ENCODE results near the gene ABCG5. TPM values are rescaled to one million over a fixed set of nuclear protein-coding genes. Genes with fewer than 3 reads are reported as not detected.

Gene ABCG5
- total RNA-seq, 6 donors from 2014 or later, result 0.09 TPM; not detected in 5

DNA sequence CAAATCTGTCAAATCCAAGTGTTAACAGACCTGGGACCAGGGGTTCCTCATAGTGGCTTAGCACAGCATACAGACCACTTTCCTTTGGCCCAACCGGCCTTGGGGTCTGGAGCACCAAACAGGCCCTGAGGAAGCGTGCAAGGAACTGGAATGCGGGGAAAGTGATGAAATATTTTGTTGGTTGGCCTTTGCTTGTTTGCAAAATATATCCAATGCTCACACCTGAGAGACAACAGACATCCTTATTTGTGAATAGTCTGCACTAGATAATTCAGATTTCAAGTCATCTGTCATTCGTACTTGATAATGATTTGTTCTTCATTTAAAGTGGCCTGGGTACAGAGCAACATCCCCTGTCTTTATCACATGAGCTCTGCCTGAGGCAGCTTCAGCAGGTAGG lies 43.7 kb upstream of the ABCG5 start:
- ATAC-seq (ENCODE audit: low FRiP score in 2 of 2), result no peak
- H3K9me3 ChIP-seq, result no peaks in the 10 kb centered on the region
- H3K27me3 ChIP-seq, result no peaks in the 10 kb centered on the region
- H3K4me1 ChIP-seq, result peaks cover 15 to 27% (median 18%) of the 10 kb centered on the region in 4 donors
- H3K27ac ChIP-seq, result peak overlapping the region in 1 of 4 donors; percentile 43
- TF ChIP-seq, protein P1, sequence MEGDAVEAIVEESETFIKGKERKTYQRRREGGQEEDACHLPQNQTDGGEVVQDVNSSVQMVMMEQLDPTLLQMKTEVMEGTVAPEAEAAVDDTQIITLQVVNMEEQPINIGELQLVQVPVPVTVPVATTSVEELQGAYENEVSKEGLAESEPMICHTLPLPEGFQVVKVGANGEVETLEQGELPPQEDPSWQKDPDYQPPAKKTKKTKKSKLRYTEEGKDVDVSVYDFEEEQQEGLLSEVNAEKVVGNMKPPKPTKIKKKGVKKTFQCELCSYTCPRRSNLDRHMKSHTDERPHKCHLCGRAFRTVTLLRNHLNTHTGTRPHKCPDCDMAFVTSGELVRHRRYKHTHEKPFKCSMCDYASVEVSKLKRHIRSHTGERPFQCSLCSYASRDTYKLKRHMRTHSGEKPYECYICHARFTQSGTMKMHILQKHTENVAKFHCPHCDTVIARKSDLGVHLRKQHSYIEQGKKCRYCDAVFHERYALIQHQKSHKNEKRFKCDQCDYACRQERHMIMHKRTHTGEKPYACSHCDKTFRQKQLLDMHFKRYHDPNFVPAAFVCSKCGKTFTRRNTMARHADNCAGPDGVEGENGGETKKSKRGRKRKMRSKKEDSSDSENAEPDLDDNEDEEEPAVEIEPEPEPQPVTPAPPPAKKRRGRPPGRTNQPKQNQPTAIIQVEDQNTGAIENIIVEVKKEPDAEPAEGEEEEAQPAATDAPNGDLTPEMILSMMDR (IDR thresholded peaks at IDR 0.05), result no peak
- TF ChIP-seq POLR2A (IDR thresholded peaks at IDR 0.05), result no peak
- no peak for TF ChIP-seq EP300 (IDR thresholded peaks at IDR 0.05)
- TF ChIP-seq POLR2AphosphoS5 (IDR thresholded peaks at IDR 0.05), result no peak
- no peak for DNase-seq
- peaks cover 0 to 9% (median 0%) of the 10 kb centered on the region in 4 donors for H3K36me3 ChIP-seq
- WGBS, 2 donors, result 65 to 85% methylated on average over 4 of the region's 4 CpGs
- H3K4me3 ChIP-seq, result no peak overlapping the region

- Histone ChIP-seq H3K4me1 (peaks cover 15 to 27% (median 18%) of the 10 kb centered on the region in 4 donors), H3K36me3 (no peaks in the 10 kb centered on the region), H3K27ac (peak overlapping the region in 1 of 4 donors; percentile 27), H3K4me3 (no peak overlapping the region), H3K9me3 (no peaks in the 10 kb centered on the region), H3K27me3 (no peaks in the 10 kb centered on the region)
- 86 to 92% methylated on average over 5 of the region's 5 CpGs for WGBS, 2 donors
- ATAC-seq (ENCODE audit: low FRiP score in 2 of 2) (no peak), DNase-seq (no peak)
- TF ChIP-seq EP300 (IDR thresholded peaks at IDR 0.05) (no peak), POLR2A (IDR thresholded peaks at IDR 0.05) (no peak), POLR2AphosphoS5 (IDR thresholded peaks at IDR 0.05) (no peak)
- TF ChIP-seq, protein P1 (IDR thresholded peaks at IDR 0.05), result no peak
These were observed 42.3 kb upstream of the ABCG5 start for GRCh38 chr2:43880952-43881351.

- no peak overlapping the region for H3K4me3 ChIP-seq
- TF ChIP-seq POLR2AphosphoS5 (IDR thresholded peaks at IDR 0.05), result no peak
- TF ChIP-seq, protein P1 (IDR thresholded peaks at IDR 0.05), result no peak
- H3K36me3 ChIP-seq, result no peaks in the 10 kb centered on the region
- ATAC-seq (ENCODE audit: low FRiP score in 2 of 2) (no peak), DNase-seq (peak in 1 of 2 donors; percentile 69)
- 84 to 99% methylated on average over 9 of the region's 9 CpGs for WGBS, 2 donors
- no peak overlapping the region for H3K27ac ChIP-seq
- H3K4me1 ChIP-seq, result peaks cover 15 to 27% (median 18%) of the 10 kb centered on the region in 4 donors
- H3K27me3 ChIP-seq, result no peaks in the 10 kb centered on the region
- H3K9me3 ChIP-seq, result no peaks in the 10 kb centered on the region
These were observed 41.8 kb upstream of the ABCG5 start for GRCh38 chr2:43880471-43880870.

DNA sequence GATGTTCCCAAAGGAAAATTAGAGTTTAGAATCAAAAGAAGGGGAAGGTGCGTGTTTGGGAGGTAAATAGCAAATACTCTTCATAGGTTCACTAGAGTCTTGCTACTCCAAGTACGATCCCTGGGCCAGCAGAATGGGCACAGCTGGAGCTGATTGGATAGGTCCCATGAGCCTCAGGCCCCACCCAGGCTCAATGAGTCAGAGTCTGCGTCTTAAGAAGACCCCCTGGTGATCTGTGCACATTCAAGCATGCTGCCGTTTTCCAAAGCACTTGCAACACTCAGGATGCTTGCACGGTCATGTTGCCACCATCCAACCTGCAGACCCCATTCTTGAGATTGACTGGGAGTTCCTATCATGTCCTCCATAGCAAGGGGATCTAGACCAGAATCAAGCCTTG lies 40.6 kb upstream of the ABCG5 start:
- Histone ChIP-seq H3K9me3 (no peaks in the 10 kb centered on the region), H3K36me3 (no peaks in the 10 kb centered on the region), H3K27ac (no peak overlapping the region), H3K4me1 (peaks cover 15 to 27% (median 18%) of the 10 kb centered on the region in 4 donors), H3K27me3 (no peaks in the 10 kb centered on the region), H3K4me3 (no peak overlapping the region)
- DNase-seq (no peak), ATAC-seq (ENCODE audit: low FRiP score in 2 of 2) (no peak)
- WGBS, 2 donors, result 85 to 89% methylated on average over 5 of the region's 5 CpGs
- TF ChIP-seq EP300 (IDR thresholded peaks at IDR 0.05), result no peak
- TF ChIP-seq POLR2A (IDR thresholded peaks at IDR 0.05), result no peak
- TF ChIP-seq, protein P1 (IDR thresholded peaks at IDR 0.05), result no peak
- no peak for TF ChIP-seq POLR2AphosphoS5 (IDR thresholded peaks at IDR 0.05)

GRCh38 chr2:43877782-43878464 lies 39.3 kb upstream of the ABCG5 start:
- TF ChIP-seq, protein P1 (IDR thresholded peaks at IDR 0.05), result peak; percentile 76 to 93 (median 90)
- no peak for TF ChIP-seq POLR2AphosphoS5 (IDR thresholded peaks at IDR 0.05)
- WGBS, 2 donors, result 34 to 36% methylated on average over 16 of the region's 16 CpGs
- DNase-seq, result peak in 1 of 2 donors; percentile 63

More at GRCh38 chr2:43877782-43878464, 39.3 kb upstream of the ABCG5 start:
- Histone ChIP-seq H3K4me3 (no peak overlapping the region), H3K9me3 (no peaks in the 10 kb centered on the region), H3K27ac (no peak overlapping the region), H3K27me3 (no peaks in the 10 kb centered on the region), H3K4me1 (peaks cover 15 to 26% (median 18%) of the 10 kb centered on the region in 4 donors), H3K36me3 (no peaks in the 10 kb centered on the region)
- ATAC-seq (ENCODE audit: low FRiP score in 2 of 2), result peak; percentile 84

Measured in upper lobe of left lung (tissue), 6 donors.